GM12892 (cell line): Measurements from ENCODE around the gene POFUT1.
"Not testable (repeated sequence)": the region's sequence is repeated elsewhere in the genome, so short reads cannot be mapped to it uniquely, and the experiment has no call there.

Experiments
- DNase-seq: peaks from one replicate; pipeline ENCODE4 v3.0.0; 2011; ENCODE audit not compliant: insufficient read length
- FAIRE-seq: peaks from 2 replicates; lab custom pipeline; 2011; peaks lifted over from hg19 to GRCh38; lab: Jason Lieb, UNC
- POLR2A ChIP-seq: IDR thresholded peaks from 2 replicates; pipeline ENCODE4 v1.6.1; 2011; ENCODE audit warnings: low read depth, low read length, control low read depth
- POLR2AphosphoS5 ChIP-seq: IDR thresholded peaks from 2 replicates; pipeline ENCODE4 v1.6.1; 2011; ENCODE audit warnings: low read depth, low read length, control low read depth
- TAF1 ChIP-seq: IDR thresholded peaks from 2 replicates; pipeline ENCODE4 v1.6.1; 2011; ENCODE audit warnings: low read depth, mild to moderate bottlenecking, control low read depth, low read length, borderline replicate concordance

Gene POFUT1

DNA sequence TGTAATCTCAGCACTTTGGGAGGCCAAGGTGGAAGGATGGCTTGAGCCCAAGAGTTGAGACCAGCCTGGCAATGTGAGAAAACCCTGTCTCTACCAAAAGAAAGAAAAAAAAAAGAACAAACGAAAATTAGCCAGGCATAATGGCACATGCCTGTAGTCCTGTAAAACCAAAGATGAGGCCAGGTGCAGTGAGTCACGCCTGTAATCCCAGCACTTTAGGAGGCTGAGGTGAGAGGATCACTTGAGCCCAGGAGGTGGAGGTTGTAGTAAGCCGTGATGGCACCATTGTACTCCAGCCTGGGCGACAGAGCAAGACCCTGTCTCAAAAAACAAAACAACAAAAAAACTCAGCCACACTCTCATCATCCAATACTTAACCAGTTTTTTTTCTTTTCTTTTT is 37.3 kb downstream of the POFUT1 start:
- no peak for TF ChIP-seq POLR2AphosphoS5
- no peak for TF ChIP-seq POLR2A
- no peak for TF ChIP-seq TAF1
- no peak for DNase-seq
- FAIRE-seq, result no peak

DNA sequence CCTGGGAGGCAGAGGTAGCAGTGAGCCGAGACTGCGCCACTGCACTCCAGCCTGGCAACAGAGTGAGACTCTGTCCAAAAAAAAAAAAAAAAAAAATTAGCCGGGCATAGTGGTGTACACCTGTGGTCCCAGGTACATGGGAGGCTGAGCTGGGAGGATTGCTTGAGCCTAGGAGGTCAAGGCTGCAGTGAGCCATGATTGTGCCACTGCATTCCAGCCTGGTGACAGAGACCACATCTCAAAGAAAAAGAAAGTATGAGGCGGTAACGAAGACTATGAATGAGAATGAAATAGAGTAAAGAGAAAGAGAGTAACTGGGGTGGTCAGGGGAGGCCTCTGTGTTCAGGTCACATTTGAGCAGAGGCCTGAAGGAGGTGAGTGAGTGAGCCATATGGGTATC is 38.5 kb downstream of the POFUT1 start:
- not testable (repeated sequence) for FAIRE-seq, DNase-seq

DNA sequence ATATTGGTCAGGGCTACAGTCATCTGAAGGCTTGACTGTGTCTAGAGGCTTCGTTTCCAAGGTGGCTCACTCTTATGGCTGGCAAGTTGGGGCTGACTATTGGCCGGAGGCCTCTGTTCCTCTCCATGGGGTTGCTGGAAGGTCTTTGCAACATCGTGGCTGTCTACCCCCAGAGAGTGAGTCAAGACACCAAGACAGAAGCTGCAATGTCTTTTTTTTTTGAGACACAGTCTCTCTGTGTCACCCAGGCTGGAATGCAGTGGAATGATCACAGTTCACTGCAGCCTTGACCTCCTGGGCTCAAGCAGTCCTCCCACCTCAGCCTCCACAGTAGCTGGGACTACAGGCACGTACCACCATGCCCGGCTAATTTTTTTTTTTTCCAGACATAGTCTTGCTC is 40.4 kb downstream of the POFUT1 start:
- TF ChIP-seq TAF1, result no peak
- TF ChIP-seq POLR2A, result no peak
- no peak for TF ChIP-seq POLR2AphosphoS5
- no peak for FAIRE-seq
- no peak for DNase-seq

DNA sequence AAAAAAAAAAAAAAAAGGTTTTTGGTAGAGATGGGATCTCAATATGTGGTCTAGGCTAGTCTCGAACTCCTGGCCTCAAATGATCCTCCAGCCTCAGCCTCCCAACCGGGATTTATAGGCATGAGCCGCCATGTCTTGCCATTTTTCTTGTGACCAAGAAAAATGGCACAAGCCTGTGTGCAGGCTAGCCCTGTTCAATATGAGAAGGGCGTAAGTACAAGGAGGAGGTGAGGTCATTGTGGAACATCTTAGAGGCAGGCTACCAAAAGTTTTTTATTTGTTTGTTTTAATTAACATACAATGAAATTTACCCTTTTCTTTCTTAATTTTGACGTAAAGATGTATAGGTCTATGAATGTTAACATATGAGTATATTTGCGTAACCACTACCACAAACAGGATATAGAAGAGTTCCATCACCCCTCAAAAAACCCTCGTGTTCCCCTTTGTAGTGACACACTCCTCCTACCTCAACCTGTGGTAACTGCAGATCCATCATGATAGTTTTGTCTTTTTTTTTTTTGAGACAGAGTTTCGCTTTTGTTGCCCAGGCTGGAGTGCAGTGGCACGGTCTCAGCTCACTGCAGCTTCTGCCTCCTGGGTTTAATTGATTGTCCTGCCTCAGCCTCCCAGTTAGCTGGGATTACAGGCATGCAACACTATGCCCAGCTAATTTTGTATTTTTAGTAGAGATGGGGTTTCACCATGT is 41.5 kb downstream of the POFUT1 start:
- no peak for DNase-seq
- FAIRE-seq, result no peak
- no peak for TF ChIP-seq TAF1
- TF ChIP-seq POLR2A, result no peak
- TF ChIP-seq POLR2AphosphoS5, result no peak

DNA sequence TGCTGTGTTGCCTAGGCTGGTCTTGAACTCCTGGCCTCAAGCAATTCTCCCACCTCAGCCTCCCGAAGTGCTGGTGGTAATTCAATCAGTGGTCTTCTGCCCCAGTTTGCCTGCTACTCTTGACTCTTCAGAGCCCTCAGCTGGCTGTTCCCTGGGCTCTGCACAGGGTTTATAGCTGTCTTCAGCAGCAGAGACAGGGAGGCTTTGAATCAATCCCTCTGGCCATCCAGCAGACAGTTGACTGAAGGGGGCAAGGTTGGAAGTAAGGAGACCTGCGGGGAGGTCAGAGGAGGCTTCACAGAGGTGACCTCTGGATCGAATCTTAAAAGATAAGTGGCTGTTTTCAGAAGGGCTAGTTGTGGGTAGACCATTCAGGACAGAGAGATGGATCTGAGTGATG is 43.8 kb downstream of the POFUT1 start:
- DNase-seq, result no peak
- FAIRE-seq, result no peak
- TF ChIP-seq POLR2A, result no peak
- no peak for TF ChIP-seq POLR2AphosphoS5
- no peak for TF ChIP-seq TAF1

DNA sequence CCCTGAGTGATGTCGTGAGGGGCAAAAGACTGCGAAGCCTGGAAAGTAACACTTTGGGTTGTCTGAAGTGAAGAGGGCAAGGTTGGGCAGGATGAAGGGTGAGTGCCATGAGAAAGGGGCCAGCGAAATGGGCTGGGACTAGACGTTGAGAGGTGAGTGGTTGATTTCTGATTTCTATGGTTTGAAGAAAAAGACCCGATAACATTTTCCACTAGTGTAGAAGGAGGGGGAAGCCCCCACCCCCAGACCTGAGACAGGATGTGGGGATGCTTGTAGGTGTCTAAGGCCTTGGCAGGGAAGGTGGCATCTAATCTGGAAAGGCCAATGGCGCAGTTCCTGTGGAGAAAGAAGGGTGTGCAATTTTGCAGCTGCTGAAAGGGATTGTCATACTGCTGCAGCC is 44.5 kb downstream of the POFUT1 start:
- TF ChIP-seq POLR2A (no peak), TAF1 (no peak), POLR2AphosphoS5 (no peak)
- FAIRE-seq, result no peak
- DNase-seq, result no peak

DNA sequence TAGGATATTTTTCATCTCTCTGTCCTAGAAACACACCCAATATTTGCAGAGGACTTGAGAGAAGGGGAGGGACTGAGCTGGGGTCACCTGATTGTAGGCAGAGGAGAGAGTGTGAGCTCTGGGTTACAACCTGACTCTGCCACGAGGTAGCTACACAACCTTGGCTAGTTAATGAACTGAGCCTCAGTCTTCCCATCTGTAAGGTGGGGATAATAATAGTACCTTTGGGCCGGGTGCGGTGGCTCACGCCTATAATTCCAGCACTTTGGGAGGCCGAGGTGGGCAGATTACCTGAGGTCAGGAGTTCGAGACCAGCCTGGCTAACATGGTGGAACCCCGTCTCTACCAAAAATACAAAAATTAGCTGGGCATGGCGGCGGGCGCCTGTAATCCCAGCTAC is 53.3 kb downstream of the POFUT1 start:
- not testable (repeated sequence) for DNase-seq, FAIRE-seq

DNA sequence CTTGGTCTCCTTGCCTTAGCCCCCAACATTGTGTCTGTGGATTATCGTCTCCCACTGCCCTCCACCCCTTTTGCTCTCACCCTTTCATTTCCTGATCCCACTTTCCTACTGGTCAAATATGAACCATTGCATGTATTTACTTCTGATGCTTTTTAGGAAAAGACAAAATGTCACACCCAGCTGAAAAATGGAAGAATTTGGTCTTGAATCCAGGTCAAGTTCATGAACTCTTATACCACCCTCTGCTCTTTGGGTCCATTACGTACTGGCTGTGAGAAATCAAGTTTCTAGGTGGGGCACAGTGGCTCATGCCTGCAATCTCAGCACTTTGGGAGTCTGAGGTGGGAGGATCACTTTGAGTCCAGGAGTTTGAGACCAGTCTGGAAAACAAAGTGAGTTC is 54.0 kb downstream of the POFUT1 start:
- FAIRE-seq (no peak), DNase-seq (no peak)

DNA sequence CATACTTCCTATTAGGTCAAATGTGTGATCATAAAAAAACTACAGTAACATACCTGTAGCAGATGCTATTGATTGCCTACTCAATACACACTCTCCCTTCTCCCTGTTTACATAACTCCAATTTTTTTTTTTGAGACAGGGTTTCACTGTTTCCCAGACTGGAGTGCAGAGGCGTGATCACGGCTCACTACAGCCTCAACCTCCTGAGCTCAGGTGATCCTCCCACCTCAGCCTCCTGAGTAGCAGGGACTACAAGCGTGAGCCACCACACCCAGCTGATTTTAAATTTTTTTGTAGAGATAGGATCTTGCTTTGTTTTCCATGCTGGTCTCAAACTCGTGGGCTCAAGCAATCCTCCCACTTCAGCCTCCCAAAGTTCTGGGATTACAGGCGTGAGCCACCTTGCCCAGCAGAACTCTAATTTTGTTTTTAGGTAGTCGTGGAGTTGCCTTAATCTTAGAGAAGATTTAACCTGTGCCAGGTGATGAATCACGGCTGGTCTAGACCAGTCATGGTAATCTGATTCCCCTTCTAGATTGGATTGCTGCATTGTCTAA is 55.8 kb downstream of the POFUT1 start:
- TF ChIP-seq POLR2AphosphoS5 (no peak), TAF1 (no peak), POLR2A (no peak)
- DNase-seq (no peak), FAIRE-seq (no peak)

More for the DNA sequence above, 54.0 kb downstream of the POFUT1 start:
- TF ChIP-seq TAF1, result no peak
- TF ChIP-seq POLR2AphosphoS5, result no peak
- TF ChIP-seq POLR2A, result no peak

DNA sequence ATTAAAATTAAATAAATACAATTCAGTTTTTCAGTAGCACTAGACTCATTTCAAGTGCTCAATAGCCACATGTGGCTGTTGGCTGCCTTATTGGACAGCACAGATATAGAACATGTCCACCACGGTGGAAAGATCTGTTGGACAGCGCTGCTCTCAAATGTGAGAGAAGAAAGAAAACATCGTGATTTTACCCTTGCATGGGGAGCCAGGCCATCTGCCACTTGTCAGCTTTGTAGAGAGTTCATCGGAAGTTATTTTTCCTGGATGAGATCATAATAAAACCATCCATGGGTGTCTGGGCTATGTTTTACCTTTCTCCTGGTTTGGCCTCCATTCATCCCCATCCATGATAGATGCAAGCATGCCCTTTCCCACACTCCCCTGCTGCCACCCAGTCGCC is 63.9 kb downstream of the POFUT1 start:
- no peak for FAIRE-seq
- DNase-seq, result no peak
- TF ChIP-seq POLR2A, result no peak

DNA sequence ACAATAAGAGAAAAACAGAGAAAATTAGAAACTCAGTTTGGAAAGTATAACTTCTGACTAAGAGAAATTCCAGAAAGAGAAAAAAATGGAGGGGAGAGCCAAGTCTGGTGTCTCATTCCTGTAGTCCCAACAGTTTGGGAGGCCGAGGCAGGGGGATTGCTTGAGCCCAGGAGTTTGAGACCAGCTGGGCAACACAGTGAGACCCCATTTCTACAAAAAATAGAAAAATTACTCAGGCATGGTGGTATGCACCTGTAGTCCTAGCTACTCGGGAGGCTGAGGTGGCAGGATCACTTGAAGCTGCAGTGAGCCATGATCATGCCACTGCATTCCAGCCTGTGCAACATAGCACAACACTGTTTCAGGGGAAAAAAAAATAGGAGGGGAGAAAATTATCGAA is 66.7 kb downstream of the POFUT1 start:
- DNase-seq (no peak), FAIRE-seq (no peak)
- TF ChIP-seq POLR2A, result no peak
- TF ChIP-seq POLR2AphosphoS5, result no peak
- TF ChIP-seq TAF1, result no peak

DNA sequence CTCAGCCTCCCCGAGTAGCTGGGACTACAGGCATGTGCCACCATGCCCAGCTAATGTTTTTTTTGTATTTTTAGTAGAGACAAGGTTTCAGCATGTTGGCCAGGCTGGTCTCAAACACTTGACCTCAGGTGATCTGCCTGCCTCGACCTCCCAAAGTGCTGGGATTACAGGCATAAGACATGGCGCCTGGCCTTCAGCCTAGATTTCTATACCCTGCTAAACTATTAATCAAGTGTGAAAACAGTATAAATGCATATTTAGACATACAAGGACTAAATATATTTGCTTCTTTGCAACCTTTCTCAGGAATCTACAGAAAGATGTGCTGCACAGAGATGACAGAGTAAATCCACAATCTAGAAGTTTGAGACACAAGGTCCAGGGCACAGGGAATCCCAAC is 67.5 kb downstream of the POFUT1 start:
- DNase-seq, FAIRE-seq: not testable (repeated sequence)

DNA sequence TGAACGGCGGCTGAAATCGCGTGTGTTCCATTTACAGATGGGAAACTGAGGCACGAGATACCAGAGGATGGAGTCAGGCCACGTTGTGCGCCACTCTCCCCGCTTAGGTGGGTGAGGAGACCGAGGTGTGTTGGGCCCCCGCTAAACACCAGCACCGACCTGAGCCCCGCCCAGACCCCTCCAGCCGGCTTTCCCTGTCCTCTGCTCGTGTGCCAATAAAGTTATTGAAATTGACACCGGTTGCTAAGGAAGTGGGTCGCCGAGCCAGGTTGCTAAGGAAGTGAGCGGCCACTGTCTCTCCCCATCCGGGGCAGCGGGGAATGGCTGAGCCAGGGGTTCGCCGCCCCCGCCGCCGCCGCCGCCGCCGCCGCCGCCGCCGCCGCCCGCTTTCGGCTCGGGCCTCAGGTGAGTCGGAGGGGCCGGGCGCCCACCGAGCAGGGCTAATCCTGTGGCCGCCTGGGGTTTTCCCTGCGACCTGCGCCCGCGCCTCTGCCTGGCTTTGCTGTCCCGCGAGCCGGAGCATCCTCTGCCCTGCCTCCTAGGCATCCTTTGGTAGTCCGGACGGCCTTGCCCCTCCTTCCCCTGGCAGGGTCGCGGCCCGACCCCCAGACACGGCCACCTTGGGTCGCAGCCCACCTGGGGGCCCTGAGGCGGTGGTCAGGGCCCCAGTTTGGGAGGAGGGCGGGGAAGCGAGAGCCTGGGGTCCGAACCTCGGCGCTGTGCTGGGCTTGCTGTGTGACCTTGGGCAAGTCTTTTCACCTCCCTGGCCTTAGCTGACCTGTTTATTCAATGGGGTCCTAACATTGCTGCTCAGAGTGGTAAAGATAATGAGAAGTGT is 69.9 kb downstream of the POFUT1 start, which contains the start of gene KIF3B:
Gene KIF3B (plus strand): TSS at position 291 of the 838 bp plus-strand sequence. CDS start 32,127 bp downstream, outside the sequence.
- DNase-seq, result peak; percentile 92
- TF ChIP-seq TAF1 (0 out of 2 replicates have a peak, but pooled peaks have one; percentile 17), POLR2A (no peak)
- peak; percentile 94 for FAIRE-seq
